DND-41 (cell line): Measurements from ENCODE around the gene FAM131A.

Source experiments
- ATAC-seq: fragments of 200-7000 bp; cut with Tn5 transposase; 3 replicates; pipeline ENCODE4 v1.9.1; 2021; ENCODE audit warnings: low read depth; ENCODE audit not compliant: insufficient read depth
- DNase-seq: peaks from one replicate; pipeline ENCODE4 v3.0.0-alpha.2; 2020
- H2AFZ ChIP-seq: 2 replicates; pipeline ENCODE4 v1.6.0; 2012; ENCODE audit warnings: low read depth, low read length
- H3K27ac ChIP-seq: 2 replicates; pipeline ENCODE4 v1.5.1; 2012; ENCODE audit warnings: low read length, inconsistent platforms
- H3K27me3 ChIP-seq: fragments of 200-600 bp; sonication (generic); 2 replicates; pipeline ENCODE4 v1.6.0; 2012; ENCODE audit warnings: low read length, mild to moderate bottlenecking, inconsistent platforms; ENCODE audit not compliant: insufficient read depth, poor library complexity
- H3K36me3 ChIP-seq: 2 replicates; pipeline ENCODE4 v1.5.1; 2012; ENCODE audit warnings: low read length, inconsistent platforms; ENCODE audit not compliant: insufficient read depth
- H3K4me1 ChIP-seq: 2 replicates; pipeline ENCODE4 v1.5.1; 2012; ENCODE audit warnings: mild to moderate bottlenecking, low read length; ENCODE audit not compliant: insufficient read depth
- H3K4me2 ChIP-seq: 2 replicates; pipeline ENCODE4 v1.6.0; 2012; ENCODE audit warnings: mild to moderate bottlenecking, moderate library complexity, low read length, inconsistent platforms; ENCODE audit not compliant: insufficient read depth
- H3K4me3 ChIP-seq, 2 experiments: fragments of 200-600 bp in 1 of 2; shearing (Covaris generic) in 1 of 2; 2 replicates each; pipeline ENCODE4 v1.5.1; 2012 to 2016; ENCODE audit warnings: inconsistent platforms in 2 of 2, low read length in 2 of 2, mild to moderate bottlenecking in 2 of 2, low read depth in 1 of 2, moderate library complexity in 1 of 2
- H3K79me2 ChIP-seq: 2 replicates; pipeline ENCODE4 v1.6.0; 2012; ENCODE audit warnings: low read length, inconsistent platforms; ENCODE audit not compliant: insufficient read depth
- H3K9ac ChIP-seq: 2 replicates; pipeline ENCODE4 v1.6.0; 2012; ENCODE audit warnings: low read depth, mild to moderate bottlenecking, inconsistent platforms, low read length, moderate library complexity
- H3K9me3 ChIP-seq: 2 replicates; pipeline ENCODE4 v1.5.1; 2012; ENCODE audit warnings: low read length, moderate library complexity, mild to moderate bottlenecking, inconsistent platforms; ENCODE audit not compliant: insufficient read depth, severe bottlenecking
- H4K20me1 ChIP-seq: 2 replicates; pipeline ENCODE4 v1.6.0; 2012; ENCODE audit warnings: low read length; ENCODE audit not compliant: insufficient read depth
- EZH2 ChIP-seq: IDR thresholded peaks from 3 replicates; pipeline ENCODE4 v1.6.1; 2012; ENCODE audit warnings: borderline replicate concordance, low read depth, mild to moderate bottlenecking, moderate library complexity, low read length, inconsistent platforms; ENCODE audit not compliant: severe bottlenecking
- TF ChIP-seq, protein P1 (sequence below): IDR thresholded peaks from 2 replicates; pipeline ENCODE4 v1.5.1; 2012; ENCODE audit warnings: borderline replicate concordance, low read length, moderate library complexity, mild to moderate bottlenecking; ENCODE audit not compliant: poor library complexity, severe bottlenecking; ENCODE audit errors: extremely low read depth

The FAM131A gene

DNA sequence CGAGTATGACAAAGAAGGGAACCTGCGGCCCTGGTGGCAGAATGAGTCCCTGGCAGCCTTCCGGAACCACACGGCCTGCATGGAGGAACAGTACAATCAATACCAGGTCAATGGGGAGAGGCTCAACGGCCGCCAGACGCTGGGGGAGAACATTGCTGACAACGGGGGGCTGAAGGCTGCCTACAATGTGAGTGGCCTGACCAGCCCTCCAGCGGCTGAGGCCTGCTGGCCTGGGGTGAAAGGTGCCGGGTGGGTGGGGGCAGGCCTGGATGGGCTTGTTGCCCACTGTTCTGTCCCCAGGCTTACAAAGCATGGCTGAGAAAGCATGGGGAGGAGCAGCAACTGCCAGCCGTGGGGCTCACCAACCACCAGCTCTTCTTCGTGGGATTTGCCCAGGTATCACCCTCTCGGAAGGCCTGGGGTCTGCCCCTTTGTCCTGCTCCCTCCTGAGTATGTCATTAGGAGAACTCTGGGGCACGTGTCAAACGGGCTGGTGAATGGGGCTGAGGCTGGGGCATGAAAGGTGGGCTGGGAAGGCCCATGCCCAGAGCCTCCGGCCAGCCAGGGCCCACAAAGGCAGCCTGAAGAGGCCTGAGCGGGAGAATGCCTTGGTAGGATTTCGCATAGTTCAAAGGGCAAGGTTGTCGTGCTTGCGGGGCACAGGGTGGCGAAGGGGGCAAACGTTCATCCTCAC, 46.2 kb upstream of the FAM131A start:
- H2AFZ ChIP-seq, result no peak overlapping the region
- TF ChIP-seq EZH2, result no peak
- TF ChIP-seq, protein P1, sequence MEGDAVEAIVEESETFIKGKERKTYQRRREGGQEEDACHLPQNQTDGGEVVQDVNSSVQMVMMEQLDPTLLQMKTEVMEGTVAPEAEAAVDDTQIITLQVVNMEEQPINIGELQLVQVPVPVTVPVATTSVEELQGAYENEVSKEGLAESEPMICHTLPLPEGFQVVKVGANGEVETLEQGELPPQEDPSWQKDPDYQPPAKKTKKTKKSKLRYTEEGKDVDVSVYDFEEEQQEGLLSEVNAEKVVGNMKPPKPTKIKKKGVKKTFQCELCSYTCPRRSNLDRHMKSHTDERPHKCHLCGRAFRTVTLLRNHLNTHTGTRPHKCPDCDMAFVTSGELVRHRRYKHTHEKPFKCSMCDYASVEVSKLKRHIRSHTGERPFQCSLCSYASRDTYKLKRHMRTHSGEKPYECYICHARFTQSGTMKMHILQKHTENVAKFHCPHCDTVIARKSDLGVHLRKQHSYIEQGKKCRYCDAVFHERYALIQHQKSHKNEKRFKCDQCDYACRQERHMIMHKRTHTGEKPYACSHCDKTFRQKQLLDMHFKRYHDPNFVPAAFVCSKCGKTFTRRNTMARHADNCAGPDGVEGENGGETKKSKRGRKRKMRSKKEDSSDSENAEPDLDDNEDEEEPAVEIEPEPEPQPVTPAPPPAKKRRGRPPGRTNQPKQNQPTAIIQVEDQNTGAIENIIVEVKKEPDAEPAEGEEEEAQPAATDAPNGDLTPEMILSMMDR, result no peak
- H3K79me2 ChIP-seq, result no peaks in the 10 kb centered on the region
- peaks cover 7% of the 10 kb centered on the region for H3K27me3 ChIP-seq
- no peak overlapping the region for H3K9ac ChIP-seq
- DNase-seq, result no peak
- no peak overlapping the region for H3K27ac ChIP-seq
- no peaks in the 10 kb centered on the region for H3K9me3 ChIP-seq
- H3K36me3 ChIP-seq, result no peaks in the 10 kb centered on the region
- H4K20me1 ChIP-seq, result no peaks in the 10 kb centered on the region
- H3K4me1 ChIP-seq, result no peaks in the 10 kb centered on the region
- no peak overlapping the region for H3K4me3 ChIP-seq
- no peak overlapping the region for H3K4me2 ChIP-seq
- ATAC-seq, result no peak

DNA sequence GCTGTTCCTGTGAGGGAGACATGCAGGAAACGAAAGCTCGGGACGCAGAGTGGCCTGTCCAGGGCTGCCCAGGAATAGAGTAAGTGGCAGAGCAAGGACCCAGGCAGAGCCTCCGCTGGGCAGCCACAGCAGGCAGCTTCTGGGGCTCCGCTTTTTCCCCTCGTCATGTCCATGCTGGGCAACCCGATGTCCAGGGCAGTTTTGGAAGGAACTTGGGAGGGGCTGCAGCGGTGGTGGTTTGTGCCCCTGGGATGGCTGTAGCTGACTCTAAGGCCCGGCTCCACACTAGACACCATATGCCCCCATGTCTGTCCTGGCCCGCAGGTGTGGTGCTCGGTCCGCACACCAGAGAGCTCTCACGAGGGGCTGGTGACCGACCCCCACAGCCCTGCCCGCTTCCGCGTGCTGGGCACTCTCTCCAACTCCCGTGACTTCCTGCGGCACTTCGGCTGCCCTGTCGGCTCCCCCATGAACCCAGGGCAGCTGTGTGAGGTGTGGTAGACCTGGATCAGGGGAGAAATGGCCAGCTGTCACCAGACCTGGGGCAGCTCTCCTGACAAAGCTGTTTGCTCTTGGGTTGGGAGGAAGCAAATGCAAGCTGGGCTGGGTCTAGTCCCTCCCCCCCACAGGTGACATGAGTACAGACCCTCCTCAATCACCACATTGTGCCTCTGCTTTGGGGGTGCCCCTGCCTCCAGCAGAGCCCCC, 45.5 kb upstream of the FAM131A start:
- Histone ChIP-seq H3K9ac (no peak overlapping the region), H3K36me3 (no peaks in the 10 kb centered on the region), H4K20me1 (no peaks in the 10 kb centered on the region), H3K4me1 (no peaks in the 10 kb centered on the region), H3K27ac (no peak overlapping the region), H3K9me3 (no peaks in the 10 kb centered on the region), H3K4me3 (no peak overlapping the region), H3K27me3 (peaks cover 7% of the 10 kb centered on the region), H3K4me2 (no peak overlapping the region), H3K79me2 (no peaks in the 10 kb centered on the region), H2AFZ (no peak overlapping the region)
- ATAC-seq (no peak), DNase-seq (no peak)
- TF ChIP-seq, protein P1, result no peak
- TF ChIP-seq EZH2, result no peak

DNA sequence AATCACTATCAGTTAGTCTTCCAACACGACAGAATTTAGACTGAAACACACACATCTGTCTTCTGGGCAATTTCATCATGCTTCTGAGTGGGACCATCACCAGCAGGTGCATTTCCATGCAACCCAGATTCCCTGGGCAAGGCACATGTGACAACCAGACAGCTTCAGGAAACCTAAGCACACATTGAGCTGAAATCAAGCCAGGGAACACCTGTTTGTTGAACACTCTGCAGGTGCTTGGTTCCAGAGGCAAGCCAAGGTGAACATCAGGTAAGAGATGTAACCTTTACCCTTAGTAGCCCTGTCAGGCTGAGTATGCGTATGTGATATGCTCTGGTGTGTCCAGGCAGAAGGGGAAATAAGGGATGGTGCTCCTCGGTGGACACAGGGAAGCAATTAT, 41.6 kb upstream of the FAM131A start:
- Histone ChIP-seq H3K4me2 (no peak overlapping the region), H3K27me3 (peaks cover 7% of the 10 kb centered on the region), H3K4me3 (no peak overlapping the region), H3K79me2 (peaks cover 17% of the 10 kb centered on the region), H3K4me1 (peaks cover 20% of the 10 kb centered on the region), H2AFZ (no peak overlapping the region), H3K27ac (no peak overlapping the region), H4K20me1 (peaks cover 16% of the 10 kb centered on the region; the same call in 1 of the 2 replicates), H3K9ac (no peak overlapping the region), H3K9me3 (no peaks in the 10 kb centered on the region), H3K36me3 (peaks cover 17% of the 10 kb centered on the region)
- DNase-seq (no peak), ATAC-seq (no peak)
- TF ChIP-seq, protein P1, result no peak
- TF ChIP-seq EZH2, result no peak
